Endometrial microvascular endothelial cells (primary cell): ENCODE measurements around the gene ZSCAN2. TPM values are rescaled to one million over a fixed set of nuclear protein-coding genes. Genes with fewer than 3 reads are reported as not detected.

Source experiments
- in situ Hi-C: cut with HindIII; loops from 2 replicates; pipeline ENCODE4 v1.10.0; 2017; ENCODE audit warnings: low sequenced_read_pairs, low pct_unique_long_range_greater_than_20kb; ENCODE audit errors: inconsistent ontology term
- total RNA-seq: library from RNA; depleted of rRNA; stranded (reverse); fragments of >200 nt; gene quantifications from one replicate; pipeline ENCODE4 v1.2.3, GENCODE V29; 2015; ENCODE audit errors: inconsistent ontology term

ZSCAN2 gene
- total RNA-seq, 1 donor from 2014 or later = 2.6 TPM

GRCh38 chr15:84595660-84596059 lies 5.1 kb upstream of the ZSCAN2 start:
- in situ Hi-C loops = no loop called here

GRCh38 chr15:84597296-84597695 lies 3.5 kb upstream of the ZSCAN2 start:
- in situ Hi-C loops = no loop called here

GRCh38 chr15:84598250-84598649 lies 2.6 kb upstream of the ZSCAN2 start:
- in situ Hi-C loops = no loop called here

- in situ Hi-C loops = no loop called here
Measured at GRCh38 chr15:84598993-84599392, 1.8 kb upstream of the ZSCAN2 start.

GRCh38 chr15:84599906-84600305 lies 903 bp upstream of the ZSCAN2 start:
- in situ Hi-C loops = no loop called here

GRCh38 chr15:84600331-84600686 lies 500 bp upstream of the ZSCAN2 start:
- in situ Hi-C loops = no loop called here

- in situ Hi-C loops = no loop called here
Measured at GRCh38 chr15:84601555-84601838, 688 bp downstream of the ZSCAN2 start.

- in situ Hi-C loops = no loop called here
Measured at GRCh38 chr15:84603630-84604379, 3.0 kb downstream of the ZSCAN2 start.

- in situ Hi-C loops = no loop called here
Measured at GRCh38 chr15:84604826-84605553, 4.2 kb downstream of the ZSCAN2 start.

GRCh38 chr15:84605554-84605882 lies 4.7 kb downstream of the ZSCAN2 start:
- in situ Hi-C loops = no loop called here

GRCh38 chr15:84606653-84607120 lies 5.9 kb downstream of the ZSCAN2 start:
- in situ Hi-C loops = no loop called here

- in situ Hi-C loops = no loop called here
Measured at GRCh38 chr15:84608707-84609284, 8.0 kb downstream of the ZSCAN2 start.

- in situ Hi-C loops = no loop called here
Measured at GRCh38 chr15:84609818-84610525, 9.2 kb downstream of the ZSCAN2 start.

- in situ Hi-C loops = no loop called here
Measured at GRCh38 chr15:84611631-84612030, 10.8 kb downstream of the ZSCAN2 start.

GRCh38 chr15:84616235-84616634 lies 15.4 kb downstream of the ZSCAN2 start:
- in situ Hi-C loops = no loop called here

- in situ Hi-C loops = no loop called here
Measured at GRCh38 chr15:84620626-84621025, 19.8 kb downstream of the ZSCAN2 start.

- in situ Hi-C loops = no loop called here
Measured at GRCh38 chr15:84621358-84621979, 20.7 kb downstream of the ZSCAN2 start.

- in situ Hi-C loops = no loop called here
Measured at GRCh38 chr15:84624359-84624758, 23.6 kb downstream of the ZSCAN2 start.

GRCh38 chr15:84625123-84625522 lies 24.3 kb downstream of the ZSCAN2 start:
- in situ Hi-C loops = no loop called here
